Osteoblast (primary cell): Measurements from ENCODE around the gene BBOX1. TPM values are rescaled to one million over a fixed set of nuclear protein-coding genes. Genes with fewer than 3 reads are reported as not detected.

Experiments used
- DNase-seq: peaks from one replicate; pipeline ENCODE4 v3.0.0; 2011; ENCODE audit warnings: low spot score, mixed read lengths; ENCODE audit not compliant: insufficient read length; ENCODE audit errors: missing footprints
- H2AFZ ChIP-seq: 2 replicates; pipeline ENCODE4 v1.6.0; 2011; ENCODE audit warnings: mild to moderate bottlenecking, low read length
- H3K27ac ChIP-seq: 2 replicates; pipeline ENCODE4 v1.5.1; 2011; ENCODE audit warnings: mild to moderate bottlenecking, low read depth, low read length, moderate library complexity
- H3K27me3 ChIP-seq: 2 replicates; pipeline ENCODE4 v1.6.0; 2012; ENCODE audit warnings: mild to moderate bottlenecking, control low read depth, inconsistent platforms, low read length, moderate library complexity; ENCODE audit not compliant: insufficient read depth
- H3K36me3 ChIP-seq: 2 replicates; pipeline ENCODE4 v1.5.1; 2011; ENCODE audit warnings: mild to moderate bottlenecking, low read length, control low read depth, moderate library complexity; ENCODE audit not compliant: insufficient read depth
- H3K4me1 ChIP-seq: 2 replicates; pipeline ENCODE4 v1.5.1; 2011; ENCODE audit warnings: mild to moderate bottlenecking, low read length, control low read depth, moderate library complexity; ENCODE audit not compliant: insufficient read depth
- H3K4me2 ChIP-seq: 2 replicates; pipeline ENCODE4 v1.6.0; 2011; ENCODE audit warnings: mild to moderate bottlenecking, low read length; ENCODE audit not compliant: insufficient read depth
- H3K4me3 ChIP-seq: fragments of 200-600 bp; sonication (generic); 3 replicates; pipeline ENCODE4 v1.5.1; 2012; ENCODE audit warnings: mild to moderate bottlenecking, low read length, inconsistent platforms; ENCODE audit not compliant: insufficient read depth
- H3K79me2 ChIP-seq: 2 replicates; pipeline ENCODE4 v1.6.0; 2012; ENCODE audit warnings: mild to moderate bottlenecking, low read length, control low read depth, inconsistent platforms; ENCODE audit not compliant: insufficient read depth
- H3K9me3 ChIP-seq: 2 replicates; pipeline ENCODE4 v1.5.1; 2011; ENCODE audit warnings: low read depth, low read length, control low read depth
- H4K20me1 ChIP-seq: 2 replicates; pipeline ENCODE4 v1.6.0; 2012; ENCODE audit warnings: mild to moderate bottlenecking, low read length, control low read depth; ENCODE audit not compliant: insufficient read depth
- total RNA-seq: library from RNA; depleted of rRNA; stranded (reverse); fragments of >200 nt; gene quantifications from 2 replicates; pipeline ENCODE4 v1.2.3, GENCODE V29; 2012
- TF ChIP-seq, protein P1 (sequence below): IDR thresholded peaks from 2 replicates; pipeline ENCODE4 v1.5.1; 2011; ENCODE audit warnings: mild to moderate bottlenecking, low read depth, low read length, moderate library complexity; ENCODE audit errors: extremely low read depth

Gene BBOX1
- total RNA-seq, 1 donor: 0.36 TPM

DNA sequence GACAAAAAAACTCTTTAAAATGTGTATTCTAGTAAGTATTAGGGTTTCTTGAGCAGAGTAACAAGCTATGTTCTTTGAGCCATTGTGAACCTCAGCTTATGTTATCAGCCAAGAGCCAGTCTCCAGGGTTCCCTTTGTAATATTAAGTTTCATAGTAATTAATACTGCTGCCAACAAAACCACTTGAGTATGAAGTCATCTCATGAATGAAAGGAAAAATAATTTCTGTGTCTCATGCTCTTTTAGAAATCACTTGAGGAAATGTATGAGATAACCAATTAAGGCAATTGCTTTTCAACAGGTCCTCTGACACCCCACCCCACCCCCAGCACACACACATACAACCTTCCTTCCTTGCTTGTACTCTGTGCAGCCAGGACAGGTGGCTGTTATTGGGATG is 59.9 kb downstream of the BBOX1 start:
- TF ChIP-seq, protein P1, sequence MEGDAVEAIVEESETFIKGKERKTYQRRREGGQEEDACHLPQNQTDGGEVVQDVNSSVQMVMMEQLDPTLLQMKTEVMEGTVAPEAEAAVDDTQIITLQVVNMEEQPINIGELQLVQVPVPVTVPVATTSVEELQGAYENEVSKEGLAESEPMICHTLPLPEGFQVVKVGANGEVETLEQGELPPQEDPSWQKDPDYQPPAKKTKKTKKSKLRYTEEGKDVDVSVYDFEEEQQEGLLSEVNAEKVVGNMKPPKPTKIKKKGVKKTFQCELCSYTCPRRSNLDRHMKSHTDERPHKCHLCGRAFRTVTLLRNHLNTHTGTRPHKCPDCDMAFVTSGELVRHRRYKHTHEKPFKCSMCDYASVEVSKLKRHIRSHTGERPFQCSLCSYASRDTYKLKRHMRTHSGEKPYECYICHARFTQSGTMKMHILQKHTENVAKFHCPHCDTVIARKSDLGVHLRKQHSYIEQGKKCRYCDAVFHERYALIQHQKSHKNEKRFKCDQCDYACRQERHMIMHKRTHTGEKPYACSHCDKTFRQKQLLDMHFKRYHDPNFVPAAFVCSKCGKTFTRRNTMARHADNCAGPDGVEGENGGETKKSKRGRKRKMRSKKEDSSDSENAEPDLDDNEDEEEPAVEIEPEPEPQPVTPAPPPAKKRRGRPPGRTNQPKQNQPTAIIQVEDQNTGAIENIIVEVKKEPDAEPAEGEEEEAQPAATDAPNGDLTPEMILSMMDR: no peak
- no peaks in the 10 kb centered on the region for H3K36me3 ChIP-seq
- no peaks in the 10 kb centered on the region for H3K4me1 ChIP-seq
- no peak overlapping the region for H3K4me3 ChIP-seq
- no peaks in the 10 kb centered on the region for H3K9me3 ChIP-seq
- H3K4me2 ChIP-seq: no peak overlapping the region
- no peaks in the 10 kb centered on the region for H3K79me2 ChIP-seq
- no peak for DNase-seq
- H4K20me1 ChIP-seq: no peaks in the 10 kb centered on the region
- no peak overlapping the region for H2AFZ ChIP-seq
- H3K27ac ChIP-seq: no peak overlapping the region
- H3K27me3 ChIP-seq: no peaks in the 10 kb centered on the region

DNA sequence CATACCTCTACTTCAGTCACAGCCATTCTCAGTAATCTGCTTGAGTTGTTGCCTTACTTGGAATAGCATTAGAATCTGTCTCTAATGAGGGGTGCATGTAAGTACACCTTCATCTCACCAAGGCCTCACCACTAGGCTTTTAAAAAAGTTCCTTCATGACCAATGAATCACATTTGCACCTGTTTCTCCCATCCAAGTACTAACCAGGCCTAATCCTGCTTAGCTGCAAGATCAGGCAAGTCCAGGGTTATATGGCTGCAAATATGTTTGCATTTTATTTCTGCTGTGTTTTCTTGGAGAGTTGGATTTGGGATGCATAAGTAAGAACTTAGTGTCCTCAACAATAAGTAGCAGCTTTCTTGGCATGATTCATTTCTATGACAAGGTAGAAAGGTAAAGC is 66.9 kb downstream of the BBOX1 start:
- Histone ChIP-seq H3K36me3 (no peaks in the 10 kb centered on the region), H3K4me1 (no peaks in the 10 kb centered on the region), H3K27ac (no peak overlapping the region), H3K4me2 (no peak overlapping the region), H3K27me3 (no peaks in the 10 kb centered on the region), H4K20me1 (no peaks in the 10 kb centered on the region), H3K9me3 (no peaks in the 10 kb centered on the region), H3K79me2 (no peaks in the 10 kb centered on the region), H3K4me3 (no peak overlapping the region), H2AFZ (no peak overlapping the region)
- no peak for DNase-seq
- TF ChIP-seq, protein P1: no peak

DNA sequence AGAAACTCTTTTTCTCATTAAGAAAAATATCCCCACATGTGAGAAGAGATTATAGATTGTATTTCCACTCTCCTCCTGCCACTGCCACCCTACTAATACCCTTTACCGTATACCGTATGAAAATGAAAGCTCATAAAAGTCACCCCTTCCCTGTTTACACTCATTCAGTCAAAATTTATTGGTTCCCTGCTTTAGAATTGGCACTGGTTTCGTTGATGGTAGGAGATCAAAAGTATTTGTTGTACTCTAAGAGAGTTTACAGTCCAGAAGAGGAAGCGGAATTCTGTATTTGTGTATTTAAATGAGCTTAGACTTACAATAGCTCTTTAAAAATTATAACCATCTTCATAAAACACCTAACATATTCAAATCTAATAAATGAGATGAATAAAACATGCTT is 68.2 kb downstream of the BBOX1 start:
- H3K4me3 ChIP-seq: no peak overlapping the region
- DNase-seq: no peak
- H3K4me1 ChIP-seq: no peaks in the 10 kb centered on the region
- H2AFZ ChIP-seq: no peak overlapping the region
- H3K27ac ChIP-seq: no peak overlapping the region
- H3K36me3 ChIP-seq: no peaks in the 10 kb centered on the region
- H4K20me1 ChIP-seq: no peaks in the 10 kb centered on the region
- no peaks in the 10 kb centered on the region for H3K27me3 ChIP-seq
- TF ChIP-seq, protein P1: no peak
- H3K9me3 ChIP-seq: no peaks in the 10 kb centered on the region
- no peaks in the 10 kb centered on the region for H3K79me2 ChIP-seq
- H3K4me2 ChIP-seq: no peak overlapping the region

DNA sequence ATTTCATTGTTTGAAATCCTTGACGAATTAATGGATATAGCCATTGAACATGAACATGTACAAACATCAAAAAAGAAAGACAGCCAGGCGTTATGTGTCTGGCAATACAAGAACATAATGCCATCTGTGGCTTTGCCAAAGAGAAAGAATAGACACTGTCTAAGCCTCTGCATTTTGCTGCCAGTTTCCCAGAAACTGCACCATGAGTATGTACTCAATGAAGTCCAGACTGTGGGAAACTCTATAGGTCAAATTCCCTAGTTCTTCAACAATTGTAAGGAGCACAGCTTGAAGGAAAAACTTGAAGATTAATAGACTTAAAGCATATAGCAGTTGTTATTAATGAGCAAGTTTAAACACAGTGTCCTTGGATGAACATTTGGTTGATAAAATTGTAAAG is 71.3 kb downstream of the BBOX1 start:
- no peak overlapping the region for H3K4me3 ChIP-seq
- H3K4me1 ChIP-seq: peaks cover 6% of the 10 kb centered on the region
- H4K20me1 ChIP-seq: no peaks in the 10 kb centered on the region
- H3K9me3 ChIP-seq: no peaks in the 10 kb centered on the region
- no peaks in the 10 kb centered on the region for H3K27me3 ChIP-seq
- TF ChIP-seq, protein P1: no peak
- H3K27ac ChIP-seq: no peak overlapping the region
- no peak for DNase-seq
- H3K36me3 ChIP-seq: no peaks in the 10 kb centered on the region
- no peak overlapping the region for H3K4me2 ChIP-seq
- no peak overlapping the region for H2AFZ ChIP-seq
- H3K79me2 ChIP-seq: no peaks in the 10 kb centered on the region
